ENCODE results near the gene PRM2. TPM values are rescaled to one million over a fixed set of nuclear protein-coding genes. Genes with fewer than 3 reads are reported as not detected.

Gene PRM2
- total RNA-seq, 1 experiment from 2014 or later: not detected

DNA sequence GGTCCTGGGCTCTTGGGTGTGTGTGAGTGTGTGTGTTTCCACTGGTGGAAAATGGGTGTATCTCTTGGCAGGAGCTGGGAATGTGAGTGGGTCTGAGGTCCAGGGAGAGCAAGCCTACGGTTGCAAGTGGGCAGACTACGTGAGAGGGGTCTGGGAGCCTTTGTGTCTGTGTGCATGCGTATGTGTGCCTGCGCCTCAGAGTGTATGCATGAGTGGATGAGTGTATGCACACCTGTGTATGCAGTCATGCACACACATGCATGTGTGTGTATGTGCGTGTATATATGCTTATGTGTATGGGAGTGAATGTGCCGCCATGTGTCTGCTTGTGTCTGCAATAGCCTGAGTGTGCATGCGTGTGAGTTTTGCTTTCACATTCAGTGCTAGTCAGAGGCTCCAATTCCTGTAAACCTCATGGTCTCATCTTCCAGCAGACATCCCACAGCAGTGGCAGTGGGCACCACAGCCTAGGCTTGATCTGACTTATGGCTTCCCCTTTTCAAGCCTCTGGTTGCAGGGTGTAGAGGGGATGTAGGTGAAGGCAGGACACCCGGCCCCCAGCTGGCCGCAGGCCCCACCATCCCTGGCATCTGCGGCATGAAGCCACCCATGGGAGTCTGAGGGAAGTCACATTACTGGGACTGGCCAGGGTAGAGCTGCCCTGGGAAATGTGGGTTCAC lies 49.3 kb upstream of the PRM2 start:
- H3K4me3 Mint-ChIP-seq: no peak overlapping the region
- Histone ChIP-seq H2AFZ (ENCODE audit: low read length) (no peak overlapping the region), H3K9me3 (ENCODE audit: control insufficient read depth, low read depth, low read length) (no peaks in the 10 kb centered on the region), H3K27me3 (ENCODE audit: insufficient read depth, low read length) (no peaks in the 10 kb centered on the region), H3K9ac (ENCODE audit: extremely low read depth, insufficient read length, low read length) (no peak overlapping the region), H3K56ac (ENCODE audit: insufficient read length, low read depth, low read length) (no peak overlapping the region), H2BK12ac (ENCODE audit: insufficient read length, low read depth, low read length) (no peak overlapping the region), H4K8ac (replicated peaks; ENCODE audit: insufficient read length, low read depth, low read length) (no peak overlapping the region), H2BK120ac (ENCODE audit: low read depth, low read length, poor library complexity, severe bottlenecking) (no peak overlapping the region), H4K20me1 (ENCODE audit: control insufficient read depth, insufficient read depth, insufficient read length) (no peaks in the 10 kb centered on the region), H3K23ac (ENCODE audit: insufficient read length, low read depth, low read length) (no peak overlapping the region), H2AK5ac (ENCODE audit: insufficient read length, low read length) (no peak overlapping the region), H3K4ac (ENCODE audit: low read depth, low read length) (no peak overlapping the region), H4K91ac (ENCODE audit: insufficient read length, low read depth, low read length) (no peak overlapping the region), H3K79me2 (ENCODE audit: insufficient read depth, low read length) (no peaks in the 10 kb centered on the region; the same call in 1 of the 2 replicates), H3K18ac (ENCODE audit: insufficient read length, low read depth, low read length) (no peak overlapping the region), H3K27ac (ENCODE audit: insufficient read length, low read depth, low read length) (no peak overlapping the region), H3K79me1 (ENCODE audit: insufficient read depth, low read depth, low read length, poor library complexity, severe bottlenecking) (no peaks in the 10 kb centered on the region), H3K23me2 (ENCODE audit: insufficient read length, low read depth, low read length, poor library complexity, severe bottlenecking) (peaks cover 4% of the 10 kb centered on the region), H2BK20ac (ENCODE audit: low read depth, low read length, poor library complexity, severe bottlenecking) (no peak overlapping the region), H2BK5ac (ENCODE audit: insufficient read length, low read length) (no peak overlapping the region), H3T11ph (ENCODE audit: low read length) (no peak overlapping the region), H3K4me2 (ENCODE audit: insufficient read depth, insufficient read length, low read length) (no peak overlapping the region), H2BK15ac (ENCODE audit: low read depth, low read length) (no peak overlapping the region), H4K5ac (ENCODE audit: insufficient read length, low read depth, low read length) (no peak overlapping the region), H3K14ac (ENCODE audit: insufficient read depth, low read length) (no peak overlapping the region; the same call in 1 of the 2 replicates), H3K4me1 (ENCODE audit: insufficient read depth, low read length) (peaks cover 7% of the 10 kb centered on the region; the same call in 1 of the 2 replicates)
- H3K27ac Mint-ChIP-seq: peak overlapping the region; percentile 36 to 73 (median 40); a peak in 6 of 7 replicates
- no peak for DNase-seq
- peaks cover 0 to 4% (median 0%) of the 10 kb centered on the region in 3 experiments; a peak in 3 of 7 replicates for H3K36me3 Mint-ChIP-seq (ENCODE audit: insufficient read depth in 1 of 3, low read depth in 3 of 3)
- no peaks in the 10 kb centered on the region; a peak in 1 of 5 replicates for H3K9me3 Mint-ChIP-seq
- TF ChIP-seq, protein P1, sequence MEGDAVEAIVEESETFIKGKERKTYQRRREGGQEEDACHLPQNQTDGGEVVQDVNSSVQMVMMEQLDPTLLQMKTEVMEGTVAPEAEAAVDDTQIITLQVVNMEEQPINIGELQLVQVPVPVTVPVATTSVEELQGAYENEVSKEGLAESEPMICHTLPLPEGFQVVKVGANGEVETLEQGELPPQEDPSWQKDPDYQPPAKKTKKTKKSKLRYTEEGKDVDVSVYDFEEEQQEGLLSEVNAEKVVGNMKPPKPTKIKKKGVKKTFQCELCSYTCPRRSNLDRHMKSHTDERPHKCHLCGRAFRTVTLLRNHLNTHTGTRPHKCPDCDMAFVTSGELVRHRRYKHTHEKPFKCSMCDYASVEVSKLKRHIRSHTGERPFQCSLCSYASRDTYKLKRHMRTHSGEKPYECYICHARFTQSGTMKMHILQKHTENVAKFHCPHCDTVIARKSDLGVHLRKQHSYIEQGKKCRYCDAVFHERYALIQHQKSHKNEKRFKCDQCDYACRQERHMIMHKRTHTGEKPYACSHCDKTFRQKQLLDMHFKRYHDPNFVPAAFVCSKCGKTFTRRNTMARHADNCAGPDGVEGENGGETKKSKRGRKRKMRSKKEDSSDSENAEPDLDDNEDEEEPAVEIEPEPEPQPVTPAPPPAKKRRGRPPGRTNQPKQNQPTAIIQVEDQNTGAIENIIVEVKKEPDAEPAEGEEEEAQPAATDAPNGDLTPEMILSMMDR (conservative IDR thresholded peaks at IDR 0.05): no peak
- peaks cover 42 to 48% of the 10 kb centered on the region in 2 experiments for H3K4me1 Mint-ChIP-seq
- no CpG with 5 or more reads among the region's 10 CpGs for WGBS (ENCODE audit: extremely low coverage, insufficient read length, low lambda C conversion rate)
- H3K27me3 Mint-ChIP-seq (ENCODE audit: low read depth): no peaks in the 10 kb centered on the region

Measured in H9 (cell line).